Hematopoietic multipotent progenitor cell treated with erythropoietin and hydrocortisone succinate and interleukin-3 and kit ligand, for 15 days (in vitro differentiated cells): ENCODE data around the gene ANAPC5.
"Not testable (repeated sequence)": the region's sequence is repeated elsewhere in the genome, so short reads cannot be mapped to it uniquely, and the experiment has no call there.

Experiments
- DNase-seq: peaks from one replicate; pipeline ENCODE4 v3.0.0-alpha.2; 2015; ENCODE audit warnings: low spot score

ANAPC5 gene

GRCh38 chr12:121351820-121352681 is at the start of gene ANAPC5:
TSS of gene ANAPC5 (minus strand) at chr12:121352411. CDS start at chr12:121352340, 71 bp downstream.
- DNase-seq, result peak; percentile 93

- DNase-seq, result peak; percentile 41
Measured at GRCh38 chr12:121400332-121401139, 48.3 kb upstream of the ANAPC5 start.

GRCh38 chr12:121399391-121400331 is 47.5 kb upstream of the ANAPC5 start, which contains the start of gene RNF34:
TSS of gene RNF34 (plus strand) at chr12:121400118. CDS start at chr12:121400213, 95 bp downstream.
- peak; percentile 99 for DNase-seq

- DNase-seq, result no peak
Measured at GRCh38 chr12:121398355-121398754, 46.1 kb upstream of the ANAPC5 start.

GRCh38 chr12:121397521-121397920 is 45.3 kb upstream of the ANAPC5 start:
- DNase-seq, result no peak

- no peak for DNase-seq
Measured at GRCh38 chr12:121392325-121392716, 40.1 kb upstream of the ANAPC5 start.

- DNase-seq, result peak; percentile 34
Measured at GRCh38 chr12:121391619-121392324, 39.6 kb upstream of the ANAPC5 start.

GRCh38 chr12:121390856-121391255 is 38.6 kb upstream of the ANAPC5 start:
- DNase-seq, result no peak

GRCh38 chr12:121388421-121388981 is 36.3 kb upstream of the ANAPC5 start:
- no peak for DNase-seq

- not testable (repeated sequence) for DNase-seq
Measured at GRCh38 chr12:121384891-121385290, 32.7 kb upstream of the ANAPC5 start.

GRCh38 chr12:121383601-121384021 is 31.4 kb upstream of the ANAPC5 start:
- no peak for DNase-seq

GRCh38 chr12:121379945-121380344 is 27.7 kb upstream of the ANAPC5 start:
- no peak for DNase-seq

- no peak for DNase-seq
Measured at GRCh38 chr12:121378736-121379135, 26.5 kb upstream of the ANAPC5 start.

GRCh38 chr12:121376754-121377697 is 24.8 kb upstream of the ANAPC5 start:
- no peak for DNase-seq

GRCh38 chr12:121374945-121375584 is 22.9 kb upstream of the ANAPC5 start:
- not testable (repeated sequence) for DNase-seq

GRCh38 chr12:121374336-121374735 is 22.1 kb upstream of the ANAPC5 start:
- not testable (repeated sequence) for DNase-seq

GRCh38 chr12:121373755-121374154 is 21.5 kb upstream of the ANAPC5 start:
- DNase-seq, result no peak

GRCh38 chr12:121371404-121371803 is 19.2 kb upstream of the ANAPC5 start:
- no peak for DNase-seq

GRCh38 chr12:121366063-121366459 is 13.8 kb upstream of the ANAPC5 start:
- DNase-seq, result no peak
